ENCODE results near the gene EYA3. TPM values are rescaled to one million over a fixed set of nuclear protein-coding genes. Genes with fewer than 3 reads are reported as not detected.
A peak's percentile ranks its signal among the peaks of the same experiment; 100 is the strongest.

Gene EYA3
- total RNA-seq, 6 experiments from 2014 or later: 24.2 to 31.3 (median 27.8) TPM

DNA sequence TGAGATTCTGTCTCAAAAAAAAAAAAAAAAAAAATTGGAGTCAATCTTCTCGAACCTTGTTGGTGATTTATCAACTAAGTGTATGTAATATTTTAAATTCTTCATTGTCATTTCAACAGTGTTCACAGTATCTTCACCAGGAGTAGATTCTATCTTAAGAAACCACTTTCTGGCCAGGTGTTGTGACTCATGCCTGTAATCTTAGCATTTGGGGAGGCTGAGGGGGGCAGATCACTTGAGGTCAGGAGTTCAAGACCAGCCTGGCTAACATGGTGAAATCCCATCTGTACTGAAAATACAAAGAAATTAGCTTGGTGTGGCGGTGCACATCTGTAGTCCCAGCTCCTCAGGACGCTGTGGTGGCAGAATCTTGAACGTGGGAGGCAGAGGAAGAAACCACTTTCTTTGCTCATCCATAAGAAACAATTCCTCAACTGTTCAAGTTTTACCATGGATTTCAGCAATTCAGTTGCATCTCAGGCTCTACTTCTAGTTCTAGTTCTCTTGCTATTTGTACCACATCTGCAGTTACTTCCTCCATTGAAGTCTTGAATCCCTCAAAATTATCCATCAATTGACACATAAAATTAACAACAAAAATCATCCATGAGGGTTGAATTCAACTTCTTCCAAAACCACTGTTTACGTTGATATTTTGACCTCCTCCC lies 30.4 kb upstream of the EYA3 start:
- H3K4me1 Mint-ChIP-seq (ENCODE audit: low read depth): peaks cover 16% of the 10 kb centered on the region
- H3K36me3 Mint-ChIP-seq (ENCODE audit: low read depth): no peaks in the 10 kb centered on the region
- H3K27me3 Mint-ChIP-seq (ENCODE audit: insufficient read depth): no peaks in the 10 kb centered on the region
- no peaks in the 10 kb centered on the region for H3K9me3 Mint-ChIP-seq
- H3K4me3 Mint-ChIP-seq: no peak overlapping the region
- no peak overlapping the region for H3K27ac Mint-ChIP-seq
- TF ChIP-seq CTCF (IDR thresholded peaks at IDR 0.05): no peak
- DNase-seq: no peak

- no peak overlapping the region for H3K4me3 Mint-ChIP-seq
- no peak for TF ChIP-seq CTCF (IDR thresholded peaks at IDR 0.05)
- no peaks in the 10 kb centered on the region for H3K36me3 Mint-ChIP-seq (ENCODE audit: low read depth)
- no peak for DNase-seq
- H3K27ac Mint-ChIP-seq: no peak overlapping the region
- no peaks in the 10 kb centered on the region for H3K9me3 Mint-ChIP-seq
- peaks cover 32% of the 10 kb centered on the region for H3K4me1 Mint-ChIP-seq (ENCODE audit: low read depth)
- H3K27me3 Mint-ChIP-seq (ENCODE audit: insufficient read depth): no peaks in the 10 kb centered on the region
Measured at GRCh38 chr1:28115267-28115666, 26.9 kb upstream of the EYA3 start.

DNA sequence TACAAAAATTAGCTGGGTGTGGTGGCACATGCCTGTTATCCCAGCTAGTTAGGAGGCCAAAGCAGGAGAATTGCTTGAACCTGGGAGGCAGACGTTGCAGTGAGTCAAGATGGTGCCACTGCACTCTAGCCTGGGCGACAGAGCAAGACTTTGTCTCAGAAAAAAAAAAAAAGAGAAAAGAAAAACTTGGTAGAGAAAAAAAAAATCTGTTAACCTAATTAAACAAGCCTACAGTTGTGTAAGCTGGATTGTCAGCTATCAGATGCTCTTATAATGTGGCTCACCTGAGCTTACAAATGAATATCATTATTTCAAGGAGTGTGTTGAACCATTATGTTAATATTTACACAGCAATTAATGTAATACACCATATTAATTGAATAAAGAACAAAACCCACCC lies 26.4 kb upstream of the EYA3 start:
- H3K4me3 Mint-ChIP-seq: no peak overlapping the region
- H3K4me1 Mint-ChIP-seq (ENCODE audit: low read depth): peaks cover 33% of the 10 kb centered on the region
- no peaks in the 10 kb centered on the region for H3K27me3 Mint-ChIP-seq (ENCODE audit: insufficient read depth)
- TF ChIP-seq CTCF (IDR thresholded peaks at IDR 0.05): no peak
- H3K36me3 Mint-ChIP-seq (ENCODE audit: low read depth): no peaks in the 10 kb centered on the region
- H3K27ac Mint-ChIP-seq: no peak overlapping the region
- DNase-seq: no peak
- H3K9me3 Mint-ChIP-seq: no peaks in the 10 kb centered on the region

GRCh38 chr1:28113242-28113572 lies 24.8 kb upstream of the EYA3 start:
- Mint-ChIP-seq H3K27me3 (ENCODE audit: insufficient read depth) (no peaks in the 10 kb centered on the region), H3K4me3 (peak overlapping the region; percentile 64; the same call in 1 of the 2 replicates), H3K9me3 (no peaks in the 10 kb centered on the region), H3K36me3 (ENCODE audit: low read depth) (no peaks in the 10 kb centered on the region), H3K4me1 (ENCODE audit: low read depth) (peaks cover 33% of the 10 kb centered on the region), H3K27ac (peak overlapping the region; percentile 92)
- no peak; the same call in 1 of the 2 replicates for TF ChIP-seq CTCF (IDR thresholded peaks at IDR 0.05)
- DNase-seq: no peak

DNA sequence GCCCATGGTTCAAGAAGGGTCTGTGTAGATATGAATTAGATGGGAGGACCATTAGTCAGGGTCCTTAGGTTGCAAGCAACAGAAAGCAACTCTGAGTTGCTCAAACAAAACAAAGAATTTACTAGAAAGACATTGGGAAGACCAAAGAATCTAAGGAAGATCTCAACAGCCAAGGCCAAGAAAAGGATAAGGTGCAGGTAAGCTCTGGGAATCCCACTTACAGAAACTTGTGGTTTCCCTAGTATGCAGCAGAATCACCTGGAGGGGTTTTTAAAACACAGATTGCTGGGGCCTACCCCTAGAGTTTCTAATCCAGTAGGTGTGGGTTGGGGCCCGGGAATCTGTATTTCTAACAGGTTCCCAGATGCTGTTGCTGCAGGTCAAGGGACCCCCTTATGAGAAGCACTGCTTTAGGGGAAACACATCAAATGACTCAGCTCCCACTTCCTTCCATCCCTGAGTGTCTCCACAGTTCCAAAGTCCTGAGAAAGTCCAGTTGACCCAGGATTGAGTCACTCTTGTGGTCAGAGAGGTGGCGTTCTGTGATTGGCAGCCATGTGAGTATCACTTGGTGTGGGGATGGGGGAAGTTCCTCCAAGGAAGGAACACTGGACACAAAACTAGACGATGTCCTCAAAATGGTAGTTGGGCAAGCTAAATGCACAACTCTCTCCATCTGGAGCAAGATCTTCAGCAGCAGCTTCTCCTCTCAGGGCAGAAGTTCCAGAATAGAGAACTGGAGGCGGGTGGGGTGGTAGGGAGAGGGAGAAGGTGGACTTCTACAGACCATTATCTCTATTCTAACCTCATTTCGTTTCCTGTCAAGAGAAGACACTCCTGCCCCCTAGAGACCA lies 24.2 kb upstream of the EYA3 start:
- TF ChIP-seq CTCF (IDR thresholded peaks at IDR 0.05): peak; percentile 69
- Mint-ChIP-seq H3K9me3 (no peaks in the 10 kb centered on the region), H3K4me1 (ENCODE audit: low read depth) (peaks cover 33% of the 10 kb centered on the region), H3K36me3 (ENCODE audit: low read depth) (no peaks in the 10 kb centered on the region), H3K4me3 (peak overlapping the region; percentile 64), H3K27ac (peak overlapping the region; percentile 92), H3K27me3 (ENCODE audit: insufficient read depth) (no peaks in the 10 kb centered on the region)
- peak; percentile 89 for DNase-seq

Measured in HFFc6 (cell line).